Measurements from ENCODE around the gene MB. TPM values are rescaled to one million over a fixed set of nuclear protein-coding genes. Genes with fewer than 3 reads are reported as not detected.

MB gene
- polyA plus RNA-seq, 1 donor from 2014 or later: 0.51 TPM

- Histone ChIP-seq H2AFZ (ENCODE audit: low read depth, low read length) (no peak overlapping the region), H3F3A (ENCODE audit: insufficient read depth, low read length, poor library complexity, severe bottlenecking) (no peaks in the 10 kb centered on the region), H3K4me3 (ENCODE audit: low read length) (no peak overlapping the region), H3K79me2 (replicated peaks; ENCODE audit: insufficient read depth, low read length) (no peaks in the 10 kb centered on the region), H3K9me3 (ENCODE audit: low read length) (no peaks in the 10 kb centered on the region), H3K4me2 (ENCODE audit: low read length) (no peak overlapping the region), H3K27me3 (ENCODE audit: insufficient read depth, low read depth, low read length) (no peaks in the 10 kb centered on the region), H3K9me2 (ENCODE audit: insufficient read depth, low read length) (no peaks in the 10 kb centered on the region), H3K27ac (ENCODE audit: low read length) (no peak overlapping the region), H3K36me3 (ENCODE audit: insufficient read depth, low read length) (no peaks in the 10 kb centered on the region), H4K20me1 (ENCODE audit: insufficient read depth) (no peaks in the 10 kb centered on the region), H3K9ac (ENCODE audit: low read length) (no peak overlapping the region)
- TF ChIP-seq REST (IDR thresholded peaks at IDR 0.05; ENCODE audit: borderline replicate concordance) (no peak), MXI1 (conservative IDR thresholded peaks at IDR 0.05; ENCODE audit: poor library complexity, severe bottlenecking) (no peak), CTCF (IDR thresholded peaks at IDR 0.05; ENCODE audit: poor library complexity, severe bottlenecking) (no peak), EZH2 (IDR thresholded peaks at IDR 0.05; ENCODE audit: borderline replicate concordance, insufficient read depth, low read length, poor library complexity, severe bottlenecking) (no peak), EP300 (conservative IDR thresholded peaks at IDR 0.05; ENCODE audit: poor library complexity, severe bottlenecking) (no peak), TAF1 (IDR thresholded peaks at IDR 0.05; ENCODE audit: low read depth) (no peak), SMC3 (conservative IDR thresholded peaks at IDR 0.05; ENCODE audit: poor library complexity) (no peak), RAD21 (conservative IDR thresholded peaks at IDR 0.05) (no peak)
These were observed 22.4 kb downstream of the MB start for GRCh38 chr22:35594686-35595085.

- Histone ChIP-seq H4K20me1 (ENCODE audit: insufficient read depth) (no peaks in the 10 kb centered on the region), H3K27ac (ENCODE audit: low read length) (no peak overlapping the region), H2AFZ (ENCODE audit: low read depth, low read length) (no peak overlapping the region), H3F3A (ENCODE audit: insufficient read depth, low read length, poor library complexity, severe bottlenecking) (no peaks in the 10 kb centered on the region), H3K79me2 (replicated peaks; ENCODE audit: insufficient read depth, low read length) (no peaks in the 10 kb centered on the region), H3K9ac (ENCODE audit: low read length) (no peak overlapping the region), H3K4me2 (ENCODE audit: low read length) (no peak overlapping the region), H3K27me3 (ENCODE audit: insufficient read depth, low read depth, low read length) (no peaks in the 10 kb centered on the region), H3K9me2 (ENCODE audit: insufficient read depth, low read length) (no peaks in the 10 kb centered on the region), H3K9me3 (ENCODE audit: low read length) (no peaks in the 10 kb centered on the region), H3K4me3 (ENCODE audit: low read length) (no peak overlapping the region), H3K36me3 (ENCODE audit: insufficient read depth, low read length) (no peaks in the 10 kb centered on the region)
- TF ChIP-seq POLR2AphosphoS5 (IDR thresholded peaks at IDR 0.05): no peak
- TF ChIP-seq MXI1 (conservative IDR thresholded peaks at IDR 0.05; ENCODE audit: poor library complexity, severe bottlenecking): no peak
- TF ChIP-seq REST (IDR thresholded peaks at IDR 0.05; ENCODE audit: borderline replicate concordance): no peak
- TF ChIP-seq RAD21 (conservative IDR thresholded peaks at IDR 0.05): no peak
- TF ChIP-seq EP300 (conservative IDR thresholded peaks at IDR 0.05; ENCODE audit: poor library complexity, severe bottlenecking): no peak
- no peak for TF ChIP-seq SMC3 (conservative IDR thresholded peaks at IDR 0.05; ENCODE audit: poor library complexity)
These were observed 23.1 kb downstream of the MB start for GRCh38 chr22:35593891-35594470.

Measured in neural cell (in vitro differentiated cells).